Lower lobe of right lung (tissue), 2 donors: ENCODE results near the gene DTX4. TPM values are rescaled to one million over a fixed set of nuclear protein-coding genes. Genes with fewer than 3 reads are reported as not detected.
A peak's percentile ranks its signal among the peaks of the same experiment; 100 is the strongest.

Experiments
- ATAC-seq, 2 donors: fragments of 200-7000 bp; cut with Tn5 transposase; one replicate each; pipeline ENCODE4 v1.9.1; 2020 to 2022; ENCODE audit warnings: mild to moderate bottlenecking in 2 of 2, moderate library complexity in 2 of 2
- DNase-seq: peaks from one replicate; pipeline ENCODE4 v3.0.0-alpha.2; 2020
- H3K27ac ChIP-seq: fragments of 200-600 bp; one replicate; pipeline ENCODE4 v1.8.0; 2022
- H3K27me3 ChIP-seq: fragments of 200-600 bp; one replicate; pipeline ENCODE4 v1.8.0; 2022; ENCODE audit warnings: low read depth
- H3K36me3 ChIP-seq: fragments of 200-600 bp; one replicate; pipeline ENCODE4 v1.8.0; 2022; ENCODE audit warnings: mild to moderate bottlenecking
- H3K4me1 ChIP-seq: fragments of 200-600 bp; one replicate; pipeline ENCODE4 v1.8.0; 2022
- H3K4me3 ChIP-seq: fragments of 200-600 bp; one replicate; pipeline ENCODE4 v1.8.0; 2022; ENCODE audit warnings: mild to moderate bottlenecking
- H3K9me3 ChIP-seq: fragments of 200-600 bp; one replicate; pipeline ENCODE4 v1.8.0; 2022
- CTCF ChIP-seq: fragments of 200-600 bp; IDR thresholded peaks from one replicate; pipeline ENCODE4 v1.8.0; 2022; ENCODE audit warnings: antibody characterized with exemption, mild to moderate bottlenecking
- intact Hi-C: fragments of 100-400 bp; cut with DNase I; formaldehyde crosslinking; loops from one replicate; pipeline ENCODE4 v1.11.0; 2022
- total RNA-seq: library from RNA; stranded (reverse); fragmentation: NEBNext Ultra II Directional; extraction: Animal tissue kit (Norgen Biotek cat#: 25700); gene quantifications from one replicate; pipeline ENCODE4 v1.2.1, GENCODE V29; 2021
- donor health status: DM: no; HTN: yes; CAD: no; lungs with severe emphysema.

The DTX4 gene
- total RNA-seq, 1 donor from 2014 or later: 51.7 TPM

- DNase-seq (no peak), ATAC-seq (peak; percentile 23 to 35)
- H3K27ac ChIP-seq: peak within 1 kb of the TSS; percentile 2
- peak within 1 kb of the TSS; percentile 44 for H3K4me3 ChIP-seq
- H3K27me3 ChIP-seq: no peaks in the 10 kb centered on the region
- intact Hi-C loops: no loop called here
- H3K36me3 ChIP-seq: no peaks in the 10 kb centered on the region
- TF ChIP-seq CTCF: no peak
- H3K9me3 ChIP-seq: no peaks in the 10 kb centered on the region
- peaks cover 15% of the 10 kb centered on the region for H3K4me1 ChIP-seq
Observed at GRCh38 chr11:59212744-59213631, 41.1 kb downstream of the DTX4 start, which contains the start of gene MPEG1. Gene MPEG1, minus strand, starts transcription at chr11:59212927. Its CDS starts 62 bp downstream, at chr11:59212865.

- Histone ChIP-seq H3K27ac (no peak overlapping the region), H3K9me3 (no peaks in the 10 kb centered on the region), H3K4me3 (no peak overlapping the region), H3K36me3 (no peaks in the 10 kb centered on the region), H3K4me1 (peaks cover 8% of the 10 kb centered on the region), H3K27me3 (no peaks in the 10 kb centered on the region)
- DNase-seq (no peak), ATAC-seq (no peak)
- intact Hi-C loops: no loop called here
- no peak for TF ChIP-seq CTCF
Observed at GRCh38 chr11:59214141-59214893, 42.4 kb downstream of the DTX4 start.

GRCh38 chr11:59216641-59217564 is 45.0 kb downstream of the DTX4 start:
- DNase-seq (no peak), ATAC-seq (peak; percentile 70 to 81)
- H3K4me3 ChIP-seq: no peak overlapping the region
- intact Hi-C loops: no loop called here
- no peak for TF ChIP-seq CTCF
- no peaks in the 10 kb centered on the region for H3K9me3 ChIP-seq
- H3K36me3 ChIP-seq: no peaks in the 10 kb centered on the region
- peak overlapping the region; percentile 74 for H3K27ac ChIP-seq
- peaks cover 12% of the 10 kb centered on the region for H3K4me1 ChIP-seq
- H3K27me3 ChIP-seq: no peaks in the 10 kb centered on the region

GRCh38 chr11:59218319-59218718 is 46.4 kb downstream of the DTX4 start:
- no peak for TF ChIP-seq CTCF
- H3K27ac ChIP-seq: no peak overlapping the region
- H3K4me1 ChIP-seq: peaks cover 20% of the 10 kb centered on the region
- ATAC-seq (no peak), DNase-seq (no peak)
- no peaks in the 10 kb centered on the region for H3K27me3 ChIP-seq
- no peak overlapping the region for H3K4me3 ChIP-seq
- no peaks in the 10 kb centered on the region for H3K36me3 ChIP-seq
- H3K9me3 ChIP-seq: no peaks in the 10 kb centered on the region
- intact Hi-C loops: no loop called here

- intact Hi-C loops: no loop called here
- ATAC-seq (no peak), DNase-seq (no peak)
- no peaks in the 10 kb centered on the region for H3K36me3 ChIP-seq
- peaks cover 26% of the 10 kb centered on the region for H3K4me1 ChIP-seq
- no peak for TF ChIP-seq CTCF
- no peaks in the 10 kb centered on the region for H3K27me3 ChIP-seq
- H3K9me3 ChIP-seq: no peaks in the 10 kb centered on the region
- no peak overlapping the region for H3K27ac ChIP-seq
- H3K4me3 ChIP-seq: no peak overlapping the region
Observed at GRCh38 chr11:59218893-59219292, 47.0 kb downstream of the DTX4 start.
